ENCODE data around the gene FES.
"Not testable (repeated sequence)": the region's sequence is repeated elsewhere in the genome, so short reads cannot be mapped to it uniquely, and the experiment has no call there.

FES gene

GRCh38 chr15:90905306-90906180 lies 21.2 kb downstream of the FES start:
- H3K4me3 ChIP-seq (ENCODE audit: low read depth, low read length), result no peak overlapping the region
- no peak for DNase-seq (ENCODE audit: low read depth)
- TF ChIP-seq CTCF (IDR thresholded peaks at IDR 0.05; ENCODE audit: control insufficient read depth, extremely low read depth, insufficient read depth), result no peak

GRCh38 chr15:90906181-90906849 lies 22.0 kb downstream of the FES start:
- no peak overlapping the region for H3K4me3 ChIP-seq (ENCODE audit: low read depth, low read length)
- DNase-seq (ENCODE audit: low read depth), result no peak
- TF ChIP-seq CTCF (IDR thresholded peaks at IDR 0.05; ENCODE audit: control insufficient read depth, extremely low read depth, insufficient read depth), result no peak

GRCh38 chr15:90907051-90907660 lies 22.9 kb downstream of the FES start:
- no peak for TF ChIP-seq CTCF (IDR thresholded peaks at IDR 0.05; ENCODE audit: control insufficient read depth, extremely low read depth, insufficient read depth)
- no peak for DNase-seq (ENCODE audit: low read depth)
- H3K4me3 ChIP-seq (ENCODE audit: low read depth, low read length), result no peak overlapping the region

GRCh38 chr15:90907838-90908507 lies 23.7 kb downstream of the FES start:
- no peak for TF ChIP-seq CTCF (IDR thresholded peaks at IDR 0.05; ENCODE audit: control insufficient read depth, extremely low read depth, insufficient read depth)
- H3K4me3 ChIP-seq (ENCODE audit: low read depth, low read length), result no peak overlapping the region
- no peak for DNase-seq (ENCODE audit: low read depth)

GRCh38 chr15:90909449-90909848 lies 25.1 kb downstream of the FES start:
- not testable (repeated sequence) for H3K4me3 ChIP-seq (ENCODE audit: low read depth, low read length); DNase-seq (ENCODE audit: low read depth)

GRCh38 chr15:90909976-90910375 lies 25.7 kb downstream of the FES start:
- no peak overlapping the region for H3K4me3 ChIP-seq (ENCODE audit: low read depth, low read length)

More at GRCh38 chr15:90909976-90910375, 25.7 kb downstream of the FES start:
- no peak for DNase-seq (ENCODE audit: low read depth)
- no peak for TF ChIP-seq CTCF (IDR thresholded peaks at IDR 0.05; ENCODE audit: control insufficient read depth, extremely low read depth, insufficient read depth)

Measured in LNCaP clone FGC (cell line).